CD4-positive, alpha-beta T cell (primary cell): ENCODE measurements around the gene SNRNP200. TPM values are rescaled to one million over a fixed set of nuclear protein-coding genes. Genes with fewer than 3 reads are reported as not detected.
A peak's percentile ranks its signal among the peaks of the same experiment; 100 is the strongest.

Experiments
- ATAC-seq: fragments of 200-7000 bp; cut with Tn5 transposase; one replicate; pipeline ENCODE4 v1.10.0; 2022; ENCODE audit warnings: mild to moderate bottlenecking; ENCODE audit not compliant: poor library complexity
- CTCF ChIA-PET: fragments of 350-600 bp; sonication (Branson Sonifier 250); formaldehyde crosslinking; loops from one replicate; lab custom pipeline; 2021; ENCODE audit warnings: antibody characterized with exemption, inconsistent platforms; lab: Charles Lee
- POLR2A ChIA-PET: fragments of 350-600 bp; sonication (Branson Sonifier 250); formaldehyde crosslinking; loops from one replicate; lab custom pipeline; 2021; ENCODE audit warnings: antibody characterized with exemption, inconsistent platforms; lab: Charles Lee
- DNase-seq, 14 experiments: peaks; one replicate each; pipeline ENCODE4 v3.0.0-alpha.2; 2013 to 2020; ENCODE audit warnings: mixed read lengths in 2 of 14
- H3K27ac ChIP-seq, 2 donors: one replicate each; pipeline versions ENCODE4 v1.5.1 to v1.7.0; 2013; ENCODE audit warnings: low read length in 2 of 2, low read depth in 1 of 2, mild to moderate bottlenecking in 1 of 2
- H3K27me3 ChIP-seq, 2 experiments: 1 replicate in 1 of 2; 2 replicates in 1 of 2; pipeline versions ENCODE4 v1.6.1 to v1.7.0; 2013; ENCODE audit warnings: low read length in 2 of 2, control low read depth in 1 of 2, mild to moderate bottlenecking in 1 of 2, moderate library complexity in 1 of 2; ENCODE audit not compliant: insufficient read depth in 2 of 2, control insufficient read depth in 1 of 2
- H3K36me3 ChIP-seq: one replicate; pipeline ENCODE4 v1.6.1; 2013; ENCODE audit warnings: low read length, control low read depth; ENCODE audit not compliant: insufficient read depth
- H3K4me1 ChIP-seq: one replicate; pipeline ENCODE4 v1.6.1; 2013; ENCODE audit warnings: low read length, control low read depth; ENCODE audit not compliant: insufficient read depth
- H3K4me3 ChIP-seq: one replicate; pipeline ENCODE4 v1.5.1; 2013; ENCODE audit warnings: mild to moderate bottlenecking, low read length, moderate library complexity
- H3K9me3 ChIP-seq, 2 experiments: 1 replicate in 1 of 2; 2 replicates in 1 of 2; pipeline versions ENCODE4 v1.6.1 to v1.7.0; 2013; ENCODE audit warnings: low read length in 2 of 2, mild to moderate bottlenecking in 2 of 2, control low read depth in 1 of 2, moderate library complexity in 1 of 2; ENCODE audit not compliant: control insufficient read depth in 1 of 2, insufficient read depth in 1 of 2
- H3K27ac Mint-ChIP-seq: one replicate; pipeline ENCODE4 v1.8.0; 2020; ENCODE audit warnings: mixed read lengths
- H3K27me3 Mint-ChIP-seq: one replicate; pipeline ENCODE4 v1.8.0; 2021; ENCODE audit warnings: mixed read lengths
- H3K36me3 Mint-ChIP-seq: one replicate; pipeline ENCODE4 v1.8.0; 2021; ENCODE audit warnings: low read depth, mixed read lengths
- H3K4me1 Mint-ChIP-seq: one replicate; pipeline ENCODE4 v1.8.0; 2021; ENCODE audit warnings: low read depth, mixed read lengths
- H3K4me3 Mint-ChIP-seq: one replicate; pipeline ENCODE4 v1.8.0; 2020; ENCODE audit warnings: mild to moderate bottlenecking, mixed read lengths
- H3K9me3 Mint-ChIP-seq: one replicate; pipeline ENCODE4 v1.8.0; 2020; ENCODE audit warnings: mixed read lengths
- intact Hi-C, 2 experiments: fragments of 100-400 bp; cut with DNase I in 1 of 2; cut with micrococcal nuclease in 1 of 2; formaldehyde crosslinking; loops; one replicate each; pipeline versions ENCODE4 v1.15.1 to v1.9.0; 2023 to 2025; cut with DNase I, micrococcal nuclease
- total RNA-seq, 174 experiments: library from RNA in 2 of 174; stranded (reverse) in 2 of 174; gene quantifications; one replicate each; pipeline ENCODE4 v1.2.3 and lab custom pipeline; 2021 to 2026
- TF ChIP-seq, protein P1 (sequence below): fragments of 200-600 bp; IDR thresholded peaks from one replicate; pipeline ENCODE4 v1.8.0; 2022; ENCODE audit warnings: antibody characterized with exemption, mild to moderate bottlenecking

SNRNP200 gene
- total RNA-seq, 2 experiments from 2014 or later = 274 to 297 TPM

DNA sequence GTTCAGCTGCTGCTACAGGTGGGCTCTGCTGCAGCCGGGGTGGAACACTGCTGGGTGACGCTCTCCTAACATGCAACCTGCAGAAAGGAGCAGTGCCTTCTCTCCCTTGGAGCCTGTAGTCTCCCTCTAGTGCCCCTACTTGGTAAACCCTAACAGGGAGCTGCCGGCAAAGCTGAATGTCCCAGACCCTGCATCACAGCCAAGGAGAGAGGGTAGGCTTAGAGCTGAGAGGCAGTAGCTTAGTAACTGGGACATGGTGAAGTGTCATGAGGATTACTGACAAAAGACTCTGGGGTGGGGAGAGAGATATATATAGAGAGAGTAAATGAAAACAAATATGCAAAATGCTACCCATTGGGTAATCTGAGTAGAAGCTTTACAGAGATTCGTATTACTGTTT, 40.1 kb upstream of the SNRNP200 start:
- ChIA-PET POLR2A (interaction anchor here (0.7 to 2.4 kb wide), 3 partner anchors 10 to 40 kb away, joined by 6 to 12 read pairs (median 8); partner anchors contain the start of genes ITPRIPL1, NCAPH and SNRNP200), CTCF (interaction anchor here (0.7 to 2.9 kb wide), 8 partner anchors 9 to 62 kb away, joined by 3 to 18 read pairs (median 6); partner anchors contain the start of genes ITPRIPL1, NCAPH and SNRNP200)
- ATAC-seq (peak; percentile 22), DNase-seq (peak in 4 of 14 experiments; percentile 29 to 63 (median 50))
- Histone ChIP-seq H3K9me3 (no peaks in the 10 kb centered on the region), H3K36me3 (no peaks in the 10 kb centered on the region), H3K4me1 (peaks cover 31% of the 10 kb centered on the region), H3K27me3 (no peaks in the 10 kb centered on the region), H3K4me3 (no peak overlapping the region), H3K27ac (peak overlapping the region in 1 of 2 donors; percentile 8)
- no peaks in the 10 kb centered on the region for H3K27me3 Mint-ChIP-seq
- no peaks in the 10 kb centered on the region for H3K9me3 Mint-ChIP-seq
- peak overlapping the region; percentile 80 for H3K27ac Mint-ChIP-seq
- intact Hi-C loops = loop anchor here in 1 of 2 experiments (2.0 kb wide), 1 partner anchor 41 kb away; the partner anchor contains the start of gene SNRNP200
- H3K36me3 Mint-ChIP-seq = no peaks in the 10 kb centered on the region
- H3K4me1 Mint-ChIP-seq = peaks cover 29% of the 10 kb centered on the region
- TF ChIP-seq, protein P1, sequence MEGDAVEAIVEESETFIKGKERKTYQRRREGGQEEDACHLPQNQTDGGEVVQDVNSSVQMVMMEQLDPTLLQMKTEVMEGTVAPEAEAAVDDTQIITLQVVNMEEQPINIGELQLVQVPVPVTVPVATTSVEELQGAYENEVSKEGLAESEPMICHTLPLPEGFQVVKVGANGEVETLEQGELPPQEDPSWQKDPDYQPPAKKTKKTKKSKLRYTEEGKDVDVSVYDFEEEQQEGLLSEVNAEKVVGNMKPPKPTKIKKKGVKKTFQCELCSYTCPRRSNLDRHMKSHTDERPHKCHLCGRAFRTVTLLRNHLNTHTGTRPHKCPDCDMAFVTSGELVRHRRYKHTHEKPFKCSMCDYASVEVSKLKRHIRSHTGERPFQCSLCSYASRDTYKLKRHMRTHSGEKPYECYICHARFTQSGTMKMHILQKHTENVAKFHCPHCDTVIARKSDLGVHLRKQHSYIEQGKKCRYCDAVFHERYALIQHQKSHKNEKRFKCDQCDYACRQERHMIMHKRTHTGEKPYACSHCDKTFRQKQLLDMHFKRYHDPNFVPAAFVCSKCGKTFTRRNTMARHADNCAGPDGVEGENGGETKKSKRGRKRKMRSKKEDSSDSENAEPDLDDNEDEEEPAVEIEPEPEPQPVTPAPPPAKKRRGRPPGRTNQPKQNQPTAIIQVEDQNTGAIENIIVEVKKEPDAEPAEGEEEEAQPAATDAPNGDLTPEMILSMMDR = peak; percentile 22
- H3K4me3 Mint-ChIP-seq = no peak overlapping the region

- Mint-ChIP-seq H3K36me3 (no peaks in the 10 kb centered on the region), H3K27me3 (no peaks in the 10 kb centered on the region), H3K9me3 (no peaks in the 10 kb centered on the region), H3K4me1 (peaks cover 29% of the 10 kb centered on the region), H3K4me3 (no peak overlapping the region), H3K27ac (peak overlapping the region; percentile 80)
- CTCF ChIA-PET = interaction anchor here (1.4 to 2.9 kb wide), 5 partner anchors 8 to 202 kb away, joined by 3 to 18 read pairs (median 9); partner anchors contain the start of genes ITPRIPL1 and NCAPH
- Histone ChIP-seq H3K4me1 (peaks cover 31% of the 10 kb centered on the region), H3K4me3 (no peak overlapping the region), H3K27ac (peak overlapping the region in 1 of 2 donors; percentile 49), H3K9me3 (no peaks in the 10 kb centered on the region), H3K36me3 (no peaks in the 10 kb centered on the region), H3K27me3 (no peaks in the 10 kb centered on the region)
- ATAC-seq (peak; percentile 84), DNase-seq (peak in 11 of 14 experiments; percentile 27 to 84 (median 42))
- POLR2A ChIA-PET = interaction anchor here (1.0 to 2.4 kb wide), 5 partner anchors 9 to 194 kb away, joined by 5 to 12 read pairs (median 6); partner anchors contain the start of genes ITPRIPL1, NCAPH and SNRNP200
- intact Hi-C loops = loop anchor here in 1 of 2 experiments (2.0 kb wide), 1 partner anchor 39 kb away; the partner anchor contains the start of gene SNRNP200
- TF ChIP-seq, protein P1 = no peak
Measured at GRCh38 chr2:96344011-96344410, 38.7 kb upstream of the SNRNP200 start.

GRCh38 chr2:96342085-96342484, 36.7 kb upstream of the SNRNP200 start:
- H3K4me1 Mint-ChIP-seq = peaks cover 29% of the 10 kb centered on the region
- H3K4me3 Mint-ChIP-seq = peak overlapping the region; percentile 36
- Histone ChIP-seq H3K4me1 (peaks cover 31% of the 10 kb centered on the region), H3K27me3 (no peaks in the 10 kb centered on the region), H3K27ac (peak overlapping the region in 1 of 2 donors; percentile 69), H3K4me3 (no peak overlapping the region), H3K9me3 (no peaks in the 10 kb centered on the region), H3K36me3 (no peaks in the 10 kb centered on the region)
- ChIA-PET CTCF (interaction anchor here (1.7 kb wide), 1 partner anchor 65 kb away, joined by 4 read pairs; no protein-coding TSS in a partner anchor), POLR2A (interaction anchor here (1.0 to 1.9 kb wide), 4 partner anchors 17 to 65 kb away, joined by 3 to 5 read pairs (median 4); partner anchors contain the start of genes ITPRIPL1 and SNRNP200)
- no peaks in the 10 kb centered on the region for H3K36me3 Mint-ChIP-seq
- intact Hi-C loops = no loop called here
- TF ChIP-seq, protein P1 = no peak
- no peaks in the 10 kb centered on the region for H3K27me3 Mint-ChIP-seq
- DNase-seq (peak in 10 of 14 experiments; percentile 28 to 81 (median 39)), ATAC-seq (peak; percentile 66)
- peak overlapping the region; percentile 75 for H3K27ac Mint-ChIP-seq
- H3K9me3 Mint-ChIP-seq = no peaks in the 10 kb centered on the region
